Activated CD8-positive, alpha-beta memory T cell treated with anti-CD3 and anti-CD28 coated beads for 1 hour (primary cell): ENCODE results near the gene ARMH3.

Source experiments
- DNase-seq, 2 donors: peaks; one replicate each; pipeline ENCODE4 v3.0.0-alpha.2; 2020; ENCODE audit warnings: low read depth in 1 of 2; ENCODE audit errors: extremely low read depth in 1 of 2

ARMH3 gene

GRCh38 chr10:101838416-101838970, 217.5 kb downstream of the ARMH3 start:
- DNase-seq: no peak

GRCh38 chr10:101837748-101838147, 218.2 kb downstream of the ARMH3 start:
- no peak for DNase-seq

GRCh38 chr10:101835362-101835761, 220.6 kb downstream of the ARMH3 start:
- no peak for DNase-seq

- no peak for DNase-seq
Observed at GRCh38 chr10:101834341-101834740, 221.6 kb downstream of the ARMH3 start.

GRCh38 chr10:101833466-101833865, 222.5 kb downstream of the ARMH3 start:
- no peak for DNase-seq

- no peak for DNase-seq
Observed at GRCh38 chr10:101832325-101832771, 223.6 kb downstream of the ARMH3 start.

- no peak for DNase-seq
Observed at GRCh38 chr10:101831169-101831811, 224.7 kb downstream of the ARMH3 start.

- DNase-seq: peak; percentile 82 to 88
Observed at GRCh38 chr10:101830322-101831168, 225.4 kb downstream of the ARMH3 start.

- no peak for DNase-seq
Observed at GRCh38 chr10:101829561-101830315, 226.2 kb downstream of the ARMH3 start.

GRCh38 chr10:101828766-101829551, 227.0 kb downstream of the ARMH3 start:
- no peak for DNase-seq

- no peak for DNase-seq
Observed at GRCh38 chr10:101827919-101828600, 227.9 kb downstream of the ARMH3 start.

GRCh38 chr10:101826852-101827434, 229.0 kb downstream of the ARMH3 start:
- no peak for DNase-seq

GRCh38 chr10:101824736-101825135, 231.2 kb downstream of the ARMH3 start:
- DNase-seq: no peak

GRCh38 chr10:101818872-101819633, 236.9 kb downstream of the ARMH3 start:
- no peak for DNase-seq

GRCh38 chr10:101818119-101818871, 237.7 kb downstream of the ARMH3 start, which contains the start of gene OGA:
OGA (minus strand) TSS chr10:101818444; CDS start chr10:101818022, 422 bp downstream.
- DNase-seq: peak; percentile 94 to 96

- DNase-seq: no peak
Observed at GRCh38 chr10:101817337-101818118, 238.4 kb downstream of the ARMH3 start.

- DNase-seq: no peak
Observed at GRCh38 chr10:101816913-101817336, 239.0 kb downstream of the ARMH3 start.
